Activated CD8-positive, alpha-beta T cell treated with anti-CD3 and anti-CD28 coated beads for 36 hours (primary cell): ENCODE data around the gene ACTG1. TPM values are rescaled to one million over a fixed set of nuclear protein-coding genes. Genes with fewer than 3 reads are reported as not detected.

Source experiments
- ATAC-seq: fragments of 200-7000 bp; cut with Tn5 transposase; one replicate; pipeline ENCODE4 v1.10.0; 2021; ENCODE audit warnings: mild to moderate bottlenecking, moderate library complexity
- CTCF ChIA-PET: fragments of 350-600 bp; sonication (Branson Sonifier 250); formaldehyde crosslinking; loops from one replicate; lab custom pipeline; 2021; ENCODE audit warnings: antibody characterized with exemption; lab: Charles Lee
- POLR2A ChIA-PET: fragments of 350-600 bp; sonication (Branson Sonifier 250); formaldehyde crosslinking; loops from one replicate; lab custom pipeline; 2021; ENCODE audit warnings: antibody characterized with exemption; lab: Charles Lee
- DNase-seq: peaks from one replicate; pipeline ENCODE4 v3.0.0-alpha.2; 2020
- H3K27ac Mint-ChIP-seq: one replicate; pipeline ENCODE4 v1.8.0; 2021; ENCODE audit warnings: mild to moderate bottlenecking, mixed read lengths
- H3K27me3 Mint-ChIP-seq: one replicate; pipeline ENCODE4 v1.8.0; 2021; ENCODE audit warnings: mixed read lengths
- H3K36me3 Mint-ChIP-seq: one replicate; pipeline ENCODE4 v1.8.0; 2021; ENCODE audit warnings: low read depth, mixed read lengths
- H3K4me1 Mint-ChIP-seq: one replicate; pipeline ENCODE4 v1.8.0; 2021; ENCODE audit warnings: low read depth, mixed read lengths
- H3K4me3 Mint-ChIP-seq: one replicate; pipeline ENCODE4 v1.8.0; 2021; ENCODE audit warnings: mild to moderate bottlenecking, moderate library complexity, mixed read lengths
- H3K9me3 Mint-ChIP-seq: one replicate; pipeline ENCODE4 v1.8.0; 2021; ENCODE audit warnings: mixed read lengths
- CTCF ChIP-seq: fragments of 200-600 bp; IDR thresholded peaks from one replicate; pipeline ENCODE4 v1.8.0; 2022; ENCODE audit warnings: antibody characterized with exemption, mild to moderate bottlenecking
- intact Hi-C: fragments of 100-400 bp; cut with micrococcal nuclease; formaldehyde crosslinking; loops from one replicate; pipeline ENCODE4 v1.10.0; 2022
- total RNA-seq, 2 experiments: library from RNA; stranded (reverse); gene quantifications; one replicate each; pipeline ENCODE4 v1.2.3, GENCODE V29; 2021

The ACTG1 gene
- total RNA-seq, 2 experiments from 2014 or later, result 4,606 to 4,756 TPM

DNA sequence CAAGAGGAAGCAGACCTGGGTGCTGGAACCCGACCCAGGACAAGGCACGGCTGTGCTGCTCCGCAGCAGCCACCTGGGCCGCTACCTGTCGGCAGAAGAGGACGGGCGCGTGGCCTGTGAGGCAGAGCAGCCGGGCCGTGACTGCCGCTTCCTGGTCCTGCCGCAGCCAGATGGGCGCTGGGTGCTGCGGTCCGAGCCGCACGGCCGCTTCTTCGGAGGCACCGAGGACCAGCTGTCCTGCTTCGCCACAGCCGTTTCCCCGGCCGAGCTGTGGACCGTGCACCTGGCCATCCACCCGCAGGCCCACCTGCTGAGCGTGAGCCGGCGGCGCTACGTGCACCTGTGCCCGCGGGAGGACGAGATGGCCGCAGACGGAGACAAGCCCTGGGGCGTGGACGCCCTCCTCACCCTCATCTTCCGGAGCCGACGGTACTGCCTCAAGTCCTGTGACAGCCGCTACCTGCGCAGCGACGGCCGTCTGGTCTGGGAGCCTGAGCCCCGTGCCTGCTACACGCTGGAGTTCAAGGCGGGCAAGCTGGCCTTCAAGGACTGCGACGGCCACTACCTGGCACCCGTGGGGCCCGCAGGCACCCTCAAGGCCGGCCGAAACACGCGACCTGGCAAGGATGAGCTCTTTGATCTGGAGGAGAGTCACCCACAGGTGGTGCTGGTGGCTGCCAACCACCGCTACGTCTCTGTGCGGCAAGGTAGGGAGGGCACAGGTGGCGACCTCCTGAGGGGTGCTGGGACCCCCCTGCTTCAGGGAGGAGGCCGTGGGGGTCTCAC lies 16.2 kb upstream of the ACTG1 start:
- intact Hi-C loops, result no loop called here
- ChIA-PET POLR2A (interaction anchor here (0.6 to 1.2 kb wide), 3 partner anchors 18 to 57 kb away, joined by 3 to 4 read pairs (median 3); partner anchors contain the start of gene FAAP100), CTCF (no interaction called here)
- ATAC-seq (no peak), DNase-seq (no peak)
- H3K4me1 Mint-ChIP-seq, result no peaks in the 10 kb centered on the region
- H3K27me3 Mint-ChIP-seq, result peaks cover 5% of the 10 kb centered on the region
- no peaks in the 10 kb centered on the region for H3K9me3 Mint-ChIP-seq
- no peak overlapping the region for H3K4me3 Mint-ChIP-seq
- TF ChIP-seq CTCF, result no peak
- H3K27ac Mint-ChIP-seq, result no peak overlapping the region
- no peaks in the 10 kb centered on the region for H3K36me3 Mint-ChIP-seq

DNA sequence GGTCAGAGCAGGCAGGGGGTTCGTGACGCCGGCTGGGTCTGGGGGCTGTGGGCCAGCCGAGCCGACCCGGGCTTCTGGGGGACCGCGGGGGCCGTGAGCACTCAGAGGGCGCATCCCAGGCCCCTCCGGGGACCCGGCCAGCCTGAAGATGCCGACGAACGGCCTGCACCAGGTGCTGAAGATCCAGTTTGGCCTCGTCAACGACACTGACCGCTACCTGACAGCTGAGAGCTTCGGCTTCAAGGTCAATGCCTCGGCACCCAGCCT lies 15.7 kb upstream of the ACTG1 start:
- no peak for ATAC-seq
- H3K4me3 Mint-ChIP-seq, result no peak overlapping the region
- TF ChIP-seq CTCF, result no peak
- H3K27me3 Mint-ChIP-seq, result peaks cover 5% of the 10 kb centered on the region
- no peaks in the 10 kb centered on the region for H3K36me3 Mint-ChIP-seq
- intact Hi-C loops, result no loop called here
- ChIA-PET CTCF (no interaction called here), POLR2A (no interaction called here)
- no peaks in the 10 kb centered on the region for H3K4me1 Mint-ChIP-seq
- DNase-seq, result no peak
- no peaks in the 10 kb centered on the region for H3K9me3 Mint-ChIP-seq
- H3K27ac Mint-ChIP-seq, result no peak overlapping the region

DNA sequence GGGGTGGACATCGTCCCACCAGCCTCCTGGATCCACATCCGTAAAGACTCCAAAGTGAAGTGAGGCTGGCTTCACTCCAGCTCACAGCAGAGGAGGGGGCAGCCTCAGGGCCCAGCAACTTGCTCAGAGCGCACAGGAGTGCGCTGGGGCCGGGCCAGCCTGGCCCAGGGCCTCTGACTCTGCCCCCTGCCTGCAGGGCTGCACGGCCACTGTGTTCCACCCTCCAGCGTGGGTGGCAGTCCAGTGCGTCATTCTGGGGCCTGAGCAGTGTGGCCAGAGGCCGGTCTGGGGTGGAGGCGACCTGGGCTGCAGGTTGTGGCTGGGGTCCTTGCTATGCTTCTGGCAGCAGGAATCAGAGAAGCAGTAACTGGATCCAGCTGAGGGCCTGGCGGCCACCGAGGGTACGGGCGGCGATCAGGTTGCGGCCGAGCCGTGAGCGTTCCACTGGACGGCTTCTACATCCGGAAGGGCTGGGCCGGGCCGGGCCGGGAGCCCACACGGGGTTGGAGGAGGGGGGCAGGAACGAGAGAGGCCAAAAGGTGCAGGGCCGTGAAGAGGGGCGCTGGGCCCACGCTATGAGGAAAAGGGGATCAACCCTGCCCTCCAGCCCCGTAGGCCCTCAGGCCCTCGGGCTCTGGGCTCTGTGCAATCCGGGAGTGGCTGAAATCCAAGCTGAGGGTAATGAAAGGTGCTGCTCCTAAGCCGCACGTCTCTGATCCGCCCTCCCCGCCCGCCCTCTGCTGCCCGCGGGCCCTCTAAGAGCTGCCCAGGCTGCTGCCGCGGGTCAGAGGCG lies 15.2 kb upstream of the ACTG1 start, which contains the start of gene FSCN2:
FSCN2 (plus strand) TSS at position 787 of the 793 bp plus-strand sequence. CDS start 155 bp downstream, outside the sequence.
- no peak within 1 kb of the TSS for H3K4me3 Mint-ChIP-seq
- ChIA-PET POLR2A (no interaction called here), CTCF (no interaction called here)
- ATAC-seq, result no peak
- DNase-seq, result no peak
- peaks cover 5% of the 10 kb centered on the region for H3K27me3 Mint-ChIP-seq
- no peaks in the 10 kb centered on the region for H3K4me1 Mint-ChIP-seq
- H3K9me3 Mint-ChIP-seq, result no peaks in the 10 kb centered on the region
- no peak within 1 kb of the TSS for H3K27ac Mint-ChIP-seq
- no peaks in the 10 kb centered on the region for H3K36me3 Mint-ChIP-seq
- intact Hi-C loops, result no loop called here
- no peak for TF ChIP-seq CTCF

DNA sequence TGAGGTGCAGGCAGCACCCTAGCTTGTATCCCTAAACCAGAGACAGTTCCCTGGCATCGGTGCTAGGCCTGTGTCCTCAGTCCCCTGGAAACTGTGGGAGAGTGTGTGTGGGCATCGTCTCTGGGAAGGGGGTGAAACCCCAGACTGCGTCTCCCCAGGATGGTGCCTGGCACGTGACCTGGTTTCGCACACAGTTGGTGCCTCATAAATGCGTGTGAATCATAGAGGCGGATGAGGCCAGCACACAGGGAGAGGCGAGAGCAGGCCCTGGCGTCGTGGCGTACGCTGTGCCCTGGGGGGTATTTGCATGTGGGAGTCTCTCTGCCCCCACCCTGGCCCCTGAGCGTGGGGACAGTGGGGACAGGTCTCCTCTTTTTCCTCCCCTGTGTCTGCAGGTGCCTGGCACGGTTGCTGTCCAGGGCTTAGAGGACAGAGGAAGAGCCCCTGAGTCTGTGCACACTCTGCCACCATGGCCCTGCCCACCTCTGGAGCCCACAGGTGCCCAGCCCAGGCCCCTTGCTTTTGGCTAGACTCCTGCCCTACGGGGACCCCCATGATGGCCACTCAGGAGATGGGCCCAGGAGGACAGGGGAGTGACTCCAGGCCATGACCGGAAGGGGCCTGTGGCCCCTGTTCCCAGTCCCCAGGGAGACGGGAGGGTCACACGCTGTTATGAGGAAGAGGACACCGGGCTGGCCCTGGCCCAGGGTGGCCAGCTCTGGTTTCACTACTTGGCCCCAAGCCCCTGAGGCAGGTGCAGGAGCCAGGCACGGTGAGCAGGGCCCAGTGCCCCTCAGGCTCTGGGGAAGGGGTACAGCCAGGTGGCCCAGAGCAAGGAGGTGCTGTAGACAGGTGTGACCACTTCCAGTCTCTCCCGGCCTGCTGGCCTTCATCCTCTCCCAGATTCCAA lies 14.3 kb upstream of the ACTG1 start:
- CTCF ChIA-PET, result no interaction called here
- DNase-seq, result no peak
- H3K27me3 Mint-ChIP-seq, result peaks cover 5% of the 10 kb centered on the region
- H3K9me3 Mint-ChIP-seq, result no peaks in the 10 kb centered on the region
- intact Hi-C loops, result no loop called here
- POLR2A ChIA-PET, result no interaction called here
- H3K4me1 Mint-ChIP-seq, result no peaks in the 10 kb centered on the region
- no peaks in the 10 kb centered on the region for H3K36me3 Mint-ChIP-seq
- H3K27ac Mint-ChIP-seq, result no peak overlapping the region
- no peak overlapping the region for H3K4me3 Mint-ChIP-seq
- no peak for TF ChIP-seq CTCF
- no peak for ATAC-seq
